GM12878 (cell line): Measurements from ENCODE around the gene SLC36A3. TPM values are rescaled to one million over a fixed set of nuclear protein-coding genes. Genes with fewer than 3 reads are reported as not detected.

Source experiments
- BCL11A ChIP-seq: IDR thresholded peaks from 2 replicates; pipeline ENCODE4 v1.6.1; 2011; ENCODE audit warnings: low read depth, low read length
- BHLHE40 ChIP-seq, 2 experiments: fragments of 450-650 bp in 1 of 2; IDR thresholded peaks; 2 replicates each; pipeline ENCODE4 v1.6.1; 2011 to 2017; ENCODE audit warnings: low read depth in 2 of 2, borderline replicate concordance in 1 of 2, improper control_type of control experiment in 1 of 2, low read length in 1 of 2, mild to moderate bottlenecking in 1 of 2
- CEBPB ChIP-seq, 2 experiments: fragments of 150-350 bp in 1 of 2; IDR thresholded peaks; 2 replicates each; pipeline ENCODE4 v1.6.1; 2012 to 2014; ENCODE audit warnings: low read depth in 2 of 2, low read length in 2 of 2, borderline replicate concordance in 1 of 2, inconsistent platforms in 1 of 2
- EED ChIP-seq: sonication (generic); IDR thresholded peaks from 2 replicates; pipeline ENCODE4 v1.6.1; 2016; ENCODE audit warnings: antibody characterized with exemption, low read depth
- EZH2 ChIP-seq: IDR thresholded peaks from 2 replicates; pipeline ENCODE4 v1.6.1; 2012; ENCODE audit warnings: low read depth, mild to moderate bottlenecking, control low read depth, inconsistent platforms, low read length, borderline replicate concordance; ENCODE audit not compliant: control insufficient read depth
- FOS ChIP-seq: IDR thresholded peaks from 3 replicates; pipeline ENCODE4 v1.6.1; 2011; ENCODE audit warnings: borderline replicate concordance; ENCODE audit not compliant: insufficient read length; ENCODE audit errors: extremely low read depth
- HDAC2 ChIP-seq: fragments of 200-600 bp; sonication (generic); IDR thresholded peaks from 2 replicates; pipeline ENCODE4 v1.6.1; 2017
- IKZF1 ChIP-seq: fragments of 450-650 bp; conservative IDR thresholded peaks from 2 replicates; pipeline ENCODE4 v1.6.1; 2017; ENCODE audit warnings: antibody characterized with exemption, mild to moderate bottlenecking
- KDM1A ChIP-seq: fragments of 200-600 bp; sonication (generic); IDR thresholded peaks from 2 replicates; pipeline ENCODE4 v1.6.1; 2016; ENCODE audit warnings: borderline replicate concordance
- MTA3 ChIP-seq: IDR thresholded peaks from 2 replicates; pipeline ENCODE4 v1.6.1; 2012; ENCODE audit warnings: low read length, inconsistent platforms, borderline replicate concordance
- MYC ChIP-seq: IDR thresholded peaks from 2 replicates; pipeline ENCODE4 v1.6.1; 2011; ENCODE audit warnings: mild to moderate bottlenecking, low read length, moderate library complexity, inconsistent platforms; ENCODE audit not compliant: insufficient read depth, insufficient replicate concordance, insufficient read length, severe bottlenecking
- NR2C1 ChIP-seq: fragments of 450-650 bp; IDR thresholded peaks from 2 replicates; pipeline ENCODE4 v1.6.1; 2017; ENCODE audit warnings: antibody characterized with exemption, mild to moderate bottlenecking, moderate library complexity
- NR2F1 ChIP-seq: fragments of 450-650 bp; conservative IDR thresholded peaks from 2 replicates; pipeline ENCODE4 v1.6.1; 2017; ENCODE audit warnings: mild to moderate bottlenecking
- PBX3 ChIP-seq: IDR thresholded peaks from 2 replicates; pipeline ENCODE4 v1.6.1; 2011; ENCODE audit warnings: mild to moderate bottlenecking, low read depth, low read length, moderate library complexity; ENCODE audit not compliant: insufficient replicate concordance
- POLR2A ChIP-seq: IDR thresholded peaks from 2 replicates; pipeline ENCODE4 v1.6.1; 2011; ENCODE audit warnings: low read depth, mild to moderate bottlenecking, low read length
- POU2F2 ChIP-seq: IDR thresholded peaks from 3 replicates; pipeline ENCODE4 v1.6.1; 2011; ENCODE audit warnings: low read depth, mild to moderate bottlenecking, low read length, borderline replicate concordance
- RUNX3 ChIP-seq: IDR thresholded peaks from 2 replicates; pipeline ENCODE4 v1.6.1; 2012; ENCODE audit warnings: low read length, inconsistent platforms
- SIN3A ChIP-seq: IDR thresholded peaks from 2 replicates; pipeline ENCODE4 v1.6.1; 2012; ENCODE audit warnings: low read depth, low read length, improper control_type of control experiment
- SMAD1 ChIP-seq: fragments of 450-650 bp; IDR thresholded peaks from 2 replicates; pipeline ENCODE4 v1.6.1; 2018; ENCODE audit warnings: mild to moderate bottlenecking, low read depth; ENCODE audit not compliant: partially characterized antibody
- SPI1 ChIP-seq: IDR thresholded peaks from 2 replicates; pipeline ENCODE4 v1.6.1; 2011; ENCODE audit warnings: low read depth, mild to moderate bottlenecking, low read length, moderate library complexity, borderline replicate concordance; ENCODE audit not compliant: insufficient read depth
- TAF1 ChIP-seq: IDR thresholded peaks from 2 replicates; pipeline ENCODE4 v1.6.1; 2011; ENCODE audit warnings: mild to moderate bottlenecking, low read depth, low read length, borderline replicate concordance
- WRNIP1 ChIP-seq: IDR thresholded peaks from 2 replicates; pipeline ENCODE4 v1.6.1; 2011; ENCODE audit warnings: low read depth, low read length, improper control_type of control experiment, borderline replicate concordance
- polyA plus RNA-seq, 11 experiments: library from polyadenylated mRNA; depleted of rRNA in 4 of 11; unstranded in 6 of 11; stranded (reverse) in 5 of 11; fragments of >200 nt; fragmentation: Nextera tagmentation in 4 of 11; fragmentation: Illumina TruSeq in 1 of 11; extraction: Ambion mirVana in 4 of 11; extraction: Trizol in 1 of 11; gene quantifications; 1 replicate in 1 of 11; 2 replicates in 10 of 11; pipeline versions ENCODE4 v1.2.1 to v1.2.3, GENCODE V29; 2011 to 2016; ENCODE audit warnings: inconsistent platforms in 2 of 11, missing spikeins in 2 of 11, low read depth in 1 of 11
- total RNA-seq, 4 experiments: library from RNA; depleted of rRNA in 3 of 4; stranded (reverse); fragments of >200 nt in 3 of 4; fragmentation: Illumina TruSeq in 1 of 4; extraction: Trizol in 1 of 4; gene quantifications; 2 replicates each; pipeline versions ENCODE4 v1.2.1 to v1.2.3, GENCODE V29; 2013 to 2021
- TF ChIP-seq, protein P1 (sequence below): fragments of 450-650 bp; IDR thresholded peaks from 2 replicates; pipeline ENCODE4 v1.6.1; 2016; ENCODE audit warnings: mild to moderate bottlenecking
- TF ChIP-seq, protein P2 (sequence below): IDR thresholded peaks from 2 replicates; pipeline ENCODE4 v1.6.1; 2012; ENCODE audit warnings: low read length, inconsistent platforms
- TF ChIP-seq, protein P3 (sequence below): fragments of 450-650 bp; conservative IDR thresholded peaks from 2 replicates; pipeline ENCODE4 v1.6.1; 2017; ENCODE audit warnings: mild to moderate bottlenecking, moderate library complexity

Gene SLC36A3
- total and polyA plus RNA-seq, 10 of the 15 experiments (the other 5 are each of a cell fraction or from before 2014, with no cell fraction given) = 0.03 TPM; not detected in 9

GRCh38 chr5:151255621-151256286, 47.8 kb downstream of the SLC36A3 start (continued):
- TF ChIP-seq NR2F1 = peak; percentile 96
- peak; percentile 85 for TF ChIP-seq IKZF1
- TF ChIP-seq POLR2A = peak; percentile 30; the same call in 1 of the 2 replicates
- TF ChIP-seq MTA3 = no peak
- no peak for TF ChIP-seq KDM1A
- TF ChIP-seq HDAC2 = no peak
- TF ChIP-seq BHLHE40 (IDR thresholded peaks at IDR 0.05; ENCODE audit: borderline replicate concordance in 1 of 2, low read depth in 2 of 2, low read length in 1 of 2) = peak; percentile 85 to 87
- TF ChIP-seq EZH2 = no peak
- TF ChIP-seq, protein P1, sequence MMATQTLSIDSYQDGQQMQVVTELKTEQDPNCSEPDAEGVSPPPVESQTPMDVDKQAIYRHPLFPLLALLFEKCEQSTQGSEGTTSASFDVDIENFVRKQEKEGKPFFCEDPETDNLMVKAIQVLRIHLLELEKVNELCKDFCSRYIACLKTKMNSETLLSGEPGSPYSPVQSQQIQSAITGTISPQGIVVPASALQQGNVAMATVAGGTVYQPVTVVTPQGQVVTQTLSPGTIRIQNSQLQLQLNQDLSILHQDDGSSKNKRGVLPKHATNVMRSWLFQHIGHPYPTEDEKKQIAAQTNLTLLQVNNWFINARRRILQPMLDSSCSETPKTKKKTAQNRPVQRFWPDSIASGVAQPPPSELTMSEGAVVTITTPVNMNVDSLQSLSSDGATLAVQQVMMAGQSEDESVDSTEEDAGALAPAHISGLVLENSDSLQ = peak; percentile 81
- TF ChIP-seq, protein P2, sequence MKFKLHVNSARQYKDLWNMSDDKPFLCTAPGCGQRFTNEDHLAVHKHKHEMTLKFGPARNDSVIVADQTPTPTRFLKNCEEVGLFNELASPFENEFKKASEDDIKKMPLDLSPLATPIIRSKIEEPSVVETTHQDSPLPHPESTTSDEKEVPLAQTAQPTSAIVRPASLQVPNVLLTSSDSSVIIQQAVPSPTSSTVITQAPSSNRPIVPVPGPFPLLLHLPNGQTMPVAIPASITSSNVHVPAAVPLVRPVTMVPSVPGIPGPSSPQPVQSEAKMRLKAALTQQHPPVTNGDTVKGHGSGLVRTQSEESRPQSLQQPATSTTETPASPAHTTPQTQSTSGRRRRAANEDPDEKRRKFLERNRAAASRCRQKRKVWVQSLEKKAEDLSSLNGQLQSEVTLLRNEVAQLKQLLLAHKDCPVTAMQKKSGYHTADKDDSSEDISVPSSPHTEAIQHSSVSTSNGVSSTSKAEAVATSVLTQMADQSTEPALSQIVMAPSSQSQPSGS = peak; percentile 48; the same call in 1 of the 2 replicates
- TF ChIP-seq PBX3 = peak; percentile 10
- TF ChIP-seq, protein P3, sequence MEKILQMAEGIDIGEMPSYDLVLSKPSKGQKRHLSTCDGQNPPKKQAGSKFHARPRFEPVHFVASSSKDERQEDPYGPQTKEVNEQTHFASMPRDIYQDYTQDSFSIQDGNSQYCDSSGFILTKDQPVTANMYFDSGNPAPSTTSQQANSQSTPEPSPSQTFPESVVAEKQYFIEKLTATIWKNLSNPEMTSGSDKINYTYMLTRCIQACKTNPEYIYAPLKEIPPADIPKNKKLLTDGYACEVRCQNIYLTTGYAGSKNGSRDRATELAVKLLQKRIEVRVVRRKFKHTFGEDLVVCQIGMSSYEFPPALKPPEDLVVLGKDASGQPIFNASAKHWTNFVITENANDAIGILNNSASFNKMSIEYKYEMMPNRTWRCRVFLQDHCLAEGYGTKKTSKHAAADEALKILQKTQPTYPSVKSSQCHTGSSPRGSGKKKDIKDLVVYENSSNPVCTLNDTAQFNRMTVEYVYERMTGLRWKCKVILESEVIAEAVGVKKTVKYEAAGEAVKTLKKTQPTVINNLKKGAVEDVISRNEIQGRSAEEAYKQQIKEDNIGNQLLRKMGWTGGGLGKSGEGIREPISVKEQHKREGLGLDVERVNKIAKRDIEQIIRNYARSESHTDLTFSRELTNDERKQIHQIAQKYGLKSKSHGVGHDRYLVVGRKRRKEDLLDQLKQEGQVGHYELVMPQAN = no peak
- TF ChIP-seq SMAD1 = peak; percentile 33
- peak; percentile 51; the same call in 1 of the 2 replicates for TF ChIP-seq TAF1
- TF ChIP-seq POU2F2 = peak; percentile 63; the same call in 1 of the 3 replicates
- TF ChIP-seq MYC = no peak
- TF ChIP-seq NR2C1 = peak; percentile 36
- peak; percentile 70; the same call in 1 of the 2 replicates for TF ChIP-seq SIN3A
- no peak for TF ChIP-seq WRNIP1
- peak; percentile 54 for TF ChIP-seq EED
- peak; percentile 36 for TF ChIP-seq RUNX3
- peak; percentile 99 for TF ChIP-seq SPI1
- TF ChIP-seq CEBPB (IDR thresholded peaks at IDR 0.05; ENCODE audit: borderline replicate concordance in 1 of 2, low read depth in 2 of 2, low read length in 2 of 2) = no peak
- TF ChIP-seq BCL11A = peak; percentile 33; the same call in 1 of the 2 replicates
- no peak for TF ChIP-seq FOS
